ENCODE results near the gene MAN1A1.

MAN1A1 gene

DNA sequence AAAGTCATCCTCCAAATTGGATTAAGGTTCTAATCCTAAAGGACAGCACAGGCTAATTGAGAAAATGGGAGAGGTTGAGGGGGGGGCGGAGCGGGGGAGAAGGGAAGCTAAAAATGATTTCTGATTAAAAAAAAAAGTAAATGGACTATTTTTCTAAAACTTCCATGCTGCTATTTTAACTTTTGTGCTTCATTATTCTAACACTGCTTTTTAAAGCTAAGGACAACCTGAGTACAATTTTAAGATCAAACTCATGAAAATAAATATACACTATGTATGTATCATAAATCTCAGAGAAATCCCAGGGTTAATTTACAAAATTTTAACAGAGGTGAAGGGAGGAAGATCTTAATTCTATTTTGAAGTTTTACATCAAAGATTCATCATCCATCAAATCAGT lies 4.4 kb downstream of the MAN1A1 start:
- no peak for DNase-seq

DNA sequence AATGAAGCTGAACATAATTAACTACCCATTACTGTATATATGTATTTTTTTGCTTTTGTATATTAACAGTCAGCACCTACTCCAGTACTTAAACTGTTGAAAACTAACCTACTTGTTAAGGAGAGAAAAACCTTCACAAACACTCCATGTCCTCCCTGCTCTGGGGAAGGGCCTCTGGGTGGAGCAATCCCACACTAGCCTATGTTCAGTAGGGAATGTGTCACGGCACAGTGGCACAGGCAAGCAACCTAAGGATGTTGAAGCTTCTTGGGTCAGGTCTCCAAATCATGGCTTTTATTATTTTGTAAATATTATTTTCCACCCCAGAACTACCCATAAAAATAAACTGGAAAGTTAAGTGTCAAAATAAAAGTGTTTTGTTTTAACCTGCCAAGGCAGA lies 5.3 kb downstream of the MAN1A1 start:
- DNase-seq = no peak

- DNase-seq = no peak
Measured at GRCh38 chr6:119343573-119344146, 5.9 kb downstream of the MAN1A1 start.

- no peak for DNase-seq
Measured at GRCh38 chr6:119343167-119343566, 6.4 kb downstream of the MAN1A1 start.

GRCh38 chr6:119342430-119342829 lies 7.1 kb downstream of the MAN1A1 start:
- DNase-seq = no peak

DNA sequence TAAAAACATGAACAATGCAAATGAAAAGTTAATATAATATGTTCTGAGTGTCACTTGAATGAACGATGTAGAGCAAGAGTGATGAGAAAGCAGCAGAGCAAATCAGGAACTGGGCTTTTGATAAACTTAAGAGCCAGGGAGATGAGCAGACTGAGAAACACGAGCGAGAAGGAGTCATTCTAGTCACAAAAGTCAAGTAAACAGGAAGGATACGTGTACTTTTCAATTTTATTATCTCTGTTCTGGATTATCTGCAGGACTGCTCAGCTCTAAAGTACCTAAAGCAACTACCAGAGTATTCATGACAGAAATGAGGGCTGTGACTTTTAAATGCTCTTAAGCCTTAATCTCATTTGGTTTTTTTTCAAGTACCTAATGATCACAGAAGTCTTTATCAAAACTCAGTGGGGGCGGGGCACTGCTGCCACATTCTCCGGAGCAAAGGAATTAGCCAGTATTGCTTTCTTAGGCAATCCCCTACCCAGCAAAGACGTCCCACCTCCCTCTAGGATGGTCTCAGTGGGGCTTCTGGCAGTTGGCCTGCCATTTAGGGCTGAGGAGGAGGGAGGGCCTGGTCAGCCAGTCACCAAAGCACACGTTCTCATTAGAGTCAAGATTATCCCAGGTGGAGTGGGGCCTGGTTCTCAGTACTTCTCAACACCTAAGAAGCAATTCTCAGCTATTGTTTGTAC lies 8.6 kb downstream of the MAN1A1 start:
- DNase-seq = no peak

DNA sequence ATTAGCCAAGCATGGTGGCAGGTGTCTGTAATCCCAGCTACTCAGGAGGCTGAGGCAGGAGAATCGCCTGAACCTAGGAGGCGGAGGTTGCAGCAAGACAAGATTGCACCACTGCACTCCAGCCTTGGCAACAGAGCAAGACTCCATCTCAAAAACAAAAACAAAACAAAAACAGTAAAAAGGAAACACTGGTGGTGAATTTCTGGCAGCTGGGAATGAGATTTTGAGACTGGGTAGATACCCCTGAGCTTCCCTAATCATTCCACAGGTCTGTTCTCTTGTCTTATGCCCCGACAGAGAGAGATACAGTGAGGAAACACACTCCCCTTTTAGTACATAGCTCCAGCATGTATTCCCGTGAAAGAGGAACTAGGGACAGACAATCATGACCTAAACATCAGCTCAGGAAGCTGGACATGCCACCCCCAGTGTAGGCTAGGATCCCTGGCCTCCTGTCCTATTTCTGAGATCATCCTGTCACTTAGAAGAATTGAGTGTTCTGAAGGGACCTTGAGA lies 9.6 kb downstream of the MAN1A1 start:
- DNase-seq = no peak

DNA sequence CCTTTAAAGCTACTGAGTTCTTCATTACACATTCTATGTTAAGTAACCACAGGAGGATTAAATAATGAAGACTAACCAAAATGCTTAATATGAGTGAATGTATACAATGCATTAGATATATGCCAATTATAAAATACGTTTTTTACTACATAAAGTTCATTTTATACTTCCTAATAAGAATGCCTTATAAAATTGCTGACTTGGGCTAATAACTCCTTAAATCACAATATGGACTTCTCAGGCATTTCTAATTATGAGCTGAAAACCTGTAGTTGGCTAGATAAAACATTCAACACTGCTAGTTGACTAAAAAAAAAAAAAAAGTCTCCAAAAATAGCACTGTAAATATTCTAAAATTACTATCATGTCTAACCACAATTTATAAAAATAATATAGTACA lies 11.8 kb downstream of the MAN1A1 start:
- DNase-seq = no peak

DNA sequence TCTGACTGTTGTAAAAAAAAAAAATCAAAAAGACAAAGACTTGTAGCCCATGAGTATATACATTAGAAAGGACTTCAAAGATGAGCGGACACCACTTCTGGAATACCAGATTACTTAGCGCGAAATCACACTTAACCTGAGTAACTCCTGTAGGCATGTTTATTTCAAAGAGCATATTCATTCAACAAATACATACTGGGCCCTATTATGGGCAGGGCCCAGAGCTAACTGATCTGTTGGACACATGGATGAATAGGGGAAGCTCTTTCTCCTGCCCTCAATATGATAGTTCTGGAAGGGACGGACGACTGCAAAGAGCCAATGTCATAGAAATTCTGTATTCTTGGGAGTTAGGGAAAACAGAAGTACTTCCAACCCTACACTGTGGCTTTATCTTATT lies 12.3 kb downstream of the MAN1A1 start:
- DNase-seq = no peak

GRCh38 chr6:119334535-119335264 lies 14.9 kb downstream of the MAN1A1 start:
- DNase-seq = no peak

GRCh38 chr6:119333707-119334295 lies 15.8 kb downstream of the MAN1A1 start:
- peak; percentile 17 for DNase-seq

- DNase-seq = no peak
Measured at GRCh38 chr6:119333063-119333609, 16.4 kb downstream of the MAN1A1 start.

DNA sequence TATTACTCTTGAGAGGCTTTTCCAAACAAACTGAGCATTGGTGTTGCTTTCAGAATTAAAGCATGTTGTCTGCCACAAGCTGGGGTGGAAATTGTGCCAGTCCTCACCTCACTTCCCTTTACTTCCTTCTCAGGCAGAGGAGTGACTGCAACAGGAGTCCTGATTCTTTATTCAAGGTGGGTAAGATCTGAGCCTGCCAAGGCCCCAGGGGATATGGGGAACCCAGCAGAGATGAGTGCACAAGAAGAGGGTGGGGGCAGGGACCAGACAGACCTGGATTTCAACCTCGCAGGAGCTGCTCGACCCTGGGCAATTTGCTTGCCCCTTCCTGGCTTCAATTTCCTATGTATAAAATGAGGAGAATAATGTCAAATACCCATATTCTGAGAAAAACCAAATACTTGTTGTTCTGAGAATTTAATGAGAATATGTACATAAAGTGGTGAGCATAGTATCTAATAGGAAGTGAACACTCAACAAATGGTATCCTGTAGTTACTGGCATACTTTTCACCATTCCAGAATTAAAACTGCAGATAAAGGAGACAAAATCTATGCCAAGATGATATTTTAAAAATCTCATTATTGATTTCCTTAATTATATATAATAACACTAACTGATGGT lies 17.8 kb downstream of the MAN1A1 start:
- no peak for DNase-seq

DNA sequence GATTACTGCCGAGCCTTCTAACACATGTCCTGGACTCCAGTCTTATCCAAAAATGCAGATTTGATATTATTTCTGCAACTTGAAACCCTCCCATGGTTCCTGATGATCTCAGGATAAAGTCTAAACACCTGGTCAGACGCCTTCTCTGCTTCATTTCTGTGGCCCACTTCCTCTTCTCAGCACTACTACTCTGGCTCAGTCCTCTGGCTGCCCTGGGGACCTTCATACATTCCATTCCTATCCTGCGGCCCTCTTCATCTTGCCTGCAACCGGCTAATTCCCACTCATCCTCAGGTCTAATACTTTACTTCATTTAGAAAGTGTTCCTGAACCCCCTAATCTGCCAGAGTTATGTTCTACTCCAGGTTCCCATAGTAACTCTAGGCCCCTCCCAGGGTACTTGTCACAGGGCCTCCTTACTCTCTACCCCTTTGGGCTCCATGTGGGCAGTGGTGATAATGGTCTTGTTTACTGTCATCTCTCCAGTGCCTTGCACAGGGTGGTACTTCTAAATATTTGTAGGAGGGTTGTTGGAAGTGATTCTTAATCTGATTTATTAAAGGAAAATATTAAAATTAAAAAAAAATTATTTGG lies 18.9 kb downstream of the MAN1A1 start:
- DNase-seq = no peak

GRCh38 chr6:119329794-119330180 lies 19.8 kb downstream of the MAN1A1 start:
- DNase-seq = no peak

DNA sequence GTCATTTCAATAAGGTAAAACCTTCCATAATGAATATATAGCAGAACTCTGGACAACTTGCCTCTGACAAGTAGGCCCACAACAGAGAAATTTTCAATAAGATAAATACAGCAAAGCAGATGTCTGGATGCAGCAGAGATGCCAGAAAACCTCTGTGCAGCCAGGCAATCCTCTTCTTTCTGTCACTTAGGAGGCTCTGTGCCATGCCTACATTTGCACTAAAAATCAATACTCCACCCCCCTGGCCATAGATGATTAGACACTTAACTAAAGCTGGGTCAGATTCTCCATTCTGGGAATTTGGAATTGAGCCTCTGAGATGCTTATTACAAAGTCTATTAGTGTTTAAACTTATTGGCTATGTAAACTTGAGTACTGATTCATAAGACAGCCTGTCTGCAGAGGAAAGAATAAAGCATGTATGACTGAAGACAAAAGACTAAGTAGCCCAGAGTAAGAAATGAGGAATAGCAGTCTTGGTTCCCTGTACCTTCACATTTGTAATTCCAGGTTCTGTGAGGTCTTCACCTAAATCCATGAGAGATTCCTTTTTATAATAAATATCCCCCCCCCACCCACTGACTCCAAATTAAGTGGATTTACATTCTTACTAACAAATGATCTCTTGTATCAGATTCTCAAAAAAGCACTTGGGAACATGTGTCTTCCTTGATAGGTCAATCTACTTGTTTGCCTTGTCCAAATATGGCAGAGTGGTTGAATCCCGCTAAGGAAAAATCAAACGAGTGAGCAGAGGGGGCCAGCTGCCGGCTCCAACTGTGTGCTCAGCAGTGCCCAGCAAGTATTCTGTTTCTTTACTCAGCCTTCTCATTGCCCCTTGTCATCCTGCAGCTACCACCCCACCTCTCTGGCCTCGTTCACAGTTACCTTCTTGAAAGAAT lies 20.4 kb downstream of the MAN1A1 start:
- no peak for DNase-seq

DNA sequence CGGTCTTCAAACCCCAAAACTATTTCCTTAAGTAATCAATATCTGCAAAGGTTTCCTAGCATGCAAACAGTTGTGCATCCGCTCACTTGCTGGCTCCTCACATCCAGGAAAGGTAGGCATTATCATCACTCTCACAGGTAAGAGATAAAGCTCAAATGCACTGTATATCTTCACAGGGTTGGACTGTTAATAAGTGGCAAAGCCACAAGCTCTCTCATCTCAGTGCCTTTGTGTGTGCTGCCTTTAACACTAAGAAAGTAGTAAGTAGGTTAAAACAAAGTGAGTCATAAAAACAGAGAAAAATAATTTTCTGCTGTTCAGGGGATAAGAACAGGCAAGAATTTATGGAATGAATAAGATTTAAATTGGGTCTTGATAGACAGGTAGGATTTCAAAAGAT lies 21.3 kb downstream of the MAN1A1 start:
- no peak for DNase-seq

DNA sequence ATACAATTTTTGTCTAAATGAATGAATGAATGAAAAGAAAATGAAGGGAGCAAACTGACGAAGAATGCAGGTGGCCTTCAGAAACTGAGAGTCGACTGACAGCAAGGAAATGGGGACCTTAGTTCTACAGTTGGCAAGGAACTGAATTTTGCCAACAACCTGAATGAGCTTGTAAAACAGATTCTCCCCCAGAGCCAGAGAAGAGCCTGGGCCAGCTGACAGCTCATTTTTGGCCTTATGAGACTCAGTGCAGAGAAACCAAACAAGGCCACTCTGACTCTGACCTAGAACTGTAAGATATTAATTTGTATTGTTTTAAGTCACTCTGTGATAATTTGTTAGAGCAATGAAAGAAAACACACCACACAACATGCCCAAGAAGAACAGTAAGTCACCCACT lies 21.8 kb downstream of the MAN1A1 start:
- DNase-seq = no peak

GRCh38 chr6:119326291-119327005 lies 23.1 kb downstream of the MAN1A1 start:
- DNase-seq = no peak

DNA sequence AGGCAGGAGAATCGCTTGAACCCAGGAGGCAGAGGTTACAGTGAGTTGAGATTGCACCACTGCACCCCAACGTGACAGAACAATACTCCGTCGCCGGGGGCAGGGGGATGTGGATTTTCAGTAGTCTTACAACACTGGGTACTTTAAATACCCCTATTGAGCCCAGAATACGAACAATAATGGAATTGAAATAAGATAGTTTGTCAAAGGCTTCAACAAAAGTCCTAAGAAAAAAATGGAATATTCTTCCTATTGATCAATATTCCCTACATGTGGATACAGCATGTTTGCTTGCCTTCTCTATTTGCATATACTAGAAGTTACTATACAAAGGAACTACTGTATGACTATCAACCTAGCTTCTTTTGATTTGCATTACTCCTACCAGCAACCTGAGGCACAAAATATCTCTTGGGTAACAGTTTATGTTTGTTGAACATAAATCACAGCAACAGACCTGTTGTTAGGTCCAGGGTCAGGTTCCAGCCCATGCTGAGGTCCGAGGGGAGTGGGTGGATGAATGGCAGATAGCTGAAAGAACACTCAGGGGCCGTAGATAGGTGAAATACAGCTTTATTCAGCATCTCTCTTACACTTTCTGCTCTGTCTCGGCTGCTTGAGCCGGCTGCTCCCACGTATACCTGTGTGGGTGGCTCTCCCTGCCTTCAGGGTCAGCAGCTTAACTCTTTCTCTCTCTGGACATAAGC lies 23.8 kb downstream of the MAN1A1 start:
- no peak for DNase-seq

Measured in COR-L47 (cell line).